ENCODE data around the gene MAP7D1.

- TF ChIP-seq CTCF (IDR thresholded peaks at IDR 0.05) (no peak), POLR2A (IDR thresholded peaks at IDR 0.05) (no peak)
Measured at GRCh38 chr1:36108314-36108713, 47.6 kb upstream of the MAP7D1 start.
